Measurements from ENCODE around the gene SIK3.

SIK3 gene

DNA sequence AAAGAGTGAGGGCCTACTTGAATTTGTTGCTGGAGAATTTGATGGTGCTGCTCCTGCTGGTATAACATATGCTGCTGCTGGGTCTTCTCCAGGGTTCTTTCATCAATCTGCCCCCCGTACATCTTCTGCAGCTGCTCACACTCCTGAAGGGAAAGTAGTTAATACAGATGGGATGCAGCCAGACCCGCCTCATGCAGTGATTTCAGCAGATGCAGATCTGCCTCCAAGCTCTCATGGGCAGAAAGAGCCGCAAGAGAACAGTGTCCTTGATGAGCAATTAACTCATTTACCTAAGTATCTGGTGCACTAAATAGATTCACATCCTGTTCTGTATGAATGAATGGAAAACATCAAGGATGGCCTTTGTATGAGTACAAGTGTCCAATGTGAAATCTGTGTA, 236.0 kb downstream of the SIK3 start:
- H3K27me3 Mint-ChIP-seq, result no peaks in the 10 kb centered on the region
- H3K9me3 Mint-ChIP-seq, result no peaks in the 10 kb centered on the region
- DNase-seq, result no peak
- H3K4me3 Mint-ChIP-seq, result no peak overlapping the region
- peaks cover 9% of the 10 kb centered on the region for H3K4me1 Mint-ChIP-seq (ENCODE audit: low read depth)
- no peak overlapping the region for H3K27ac Mint-ChIP-seq
- H3K36me3 Mint-ChIP-seq (ENCODE audit: low read depth), result peaks cover 92% of the 10 kb centered on the region

- Mint-ChIP-seq H3K36me3 (ENCODE audit: low read depth) (peaks cover 92% of the 10 kb centered on the region), H3K27ac (peak overlapping the region; percentile 48), H3K27me3 (no peaks in the 10 kb centered on the region), H3K9me3 (no peaks in the 10 kb centered on the region), H3K4me3 (no peak overlapping the region), H3K4me1 (ENCODE audit: low read depth) (peaks cover 15% of the 10 kb centered on the region)
- no peak for DNase-seq
These were observed 236.7 kb downstream of the SIK3 start for GRCh38 chr11:116861539-116861938.

DNA sequence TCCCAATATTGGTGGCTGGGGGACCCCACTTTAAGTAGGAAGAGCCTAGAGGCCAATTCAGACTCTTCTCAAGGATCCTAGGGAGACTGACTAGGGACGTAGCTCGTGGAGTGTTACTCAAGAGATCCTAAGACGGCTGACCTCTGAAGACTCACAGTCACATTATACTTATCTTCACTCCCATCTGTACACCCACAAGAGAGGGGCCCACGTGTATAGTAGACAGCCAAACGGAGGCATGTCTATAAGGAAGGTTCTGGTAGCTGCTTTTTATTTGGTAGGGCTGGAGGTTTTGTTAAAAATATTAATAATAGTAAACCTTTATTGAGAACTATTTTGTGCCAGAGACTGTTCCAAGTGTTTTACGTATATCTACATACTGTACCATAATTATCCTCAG, 237.9 kb downstream of the SIK3 start:
- Mint-ChIP-seq H3K27me3 (no peaks in the 10 kb centered on the region), H3K36me3 (ENCODE audit: low read depth) (peaks cover 91% of the 10 kb centered on the region), H3K27ac (no peak overlapping the region), H3K4me1 (ENCODE audit: low read depth) (peaks cover 26% of the 10 kb centered on the region), H3K9me3 (no peaks in the 10 kb centered on the region), H3K4me3 (no peak overlapping the region)
- no peak for DNase-seq

DNA sequence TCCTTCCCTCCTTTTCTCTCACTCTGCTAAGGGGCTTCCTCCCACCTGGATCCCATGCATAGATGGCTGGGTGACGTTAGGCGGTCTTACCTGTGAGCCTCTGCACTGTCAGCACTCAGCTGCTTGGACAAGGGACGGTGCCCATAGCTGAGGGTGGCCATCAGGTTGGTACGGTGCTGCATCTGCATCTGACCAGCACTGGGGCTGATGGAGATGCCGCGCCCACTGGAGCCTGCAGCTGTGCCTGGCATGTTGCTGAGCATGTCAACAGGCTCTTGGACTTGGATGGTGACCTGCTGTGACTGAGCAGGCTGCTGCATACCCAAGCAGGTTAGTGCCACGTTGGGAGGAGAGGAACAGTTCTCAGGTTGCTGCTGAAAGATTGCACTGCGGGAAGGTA, 239.1 kb downstream of the SIK3 start:
- DNase-seq, result no peak
- Mint-ChIP-seq H3K27me3 (no peaks in the 10 kb centered on the region), H3K9me3 (no peaks in the 10 kb centered on the region), H3K4me1 (ENCODE audit: low read depth) (peaks cover 33% of the 10 kb centered on the region), H3K4me3 (no peak overlapping the region), H3K27ac (no peak overlapping the region), H3K36me3 (ENCODE audit: low read depth) (peaks cover 88% of the 10 kb centered on the region)

- H3K4me3 Mint-ChIP-seq, result no peak overlapping the region
- peaks cover 46% of the 10 kb centered on the region for H3K4me1 Mint-ChIP-seq (ENCODE audit: low read depth)
These were observed 240.3 kb downstream of the SIK3 start for GRCh38 chr11:116857936-116858335.

DNA sequence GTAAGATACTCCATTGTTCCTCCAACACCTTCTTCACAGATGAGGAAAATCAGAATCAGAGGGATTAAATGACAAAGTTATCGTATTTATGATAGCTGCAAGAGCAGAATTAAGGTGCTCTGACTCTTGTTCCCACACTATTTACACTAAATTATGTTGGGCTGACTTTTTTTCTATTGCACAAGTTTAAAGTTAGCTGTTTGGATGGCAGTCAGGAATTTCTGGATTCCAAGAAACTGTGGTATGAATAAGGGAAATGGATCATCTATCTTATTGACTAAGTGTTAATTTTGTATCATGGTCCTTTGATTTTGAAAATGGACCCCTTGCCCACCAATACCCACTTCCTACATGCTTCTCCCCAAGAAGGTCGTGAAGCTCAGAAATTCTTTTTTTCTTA, 240.9 kb downstream of the SIK3 start:
- Mint-ChIP-seq H3K9me3 (no peaks in the 10 kb centered on the region), H3K4me3 (no peak overlapping the region), H3K36me3 (ENCODE audit: low read depth) (peaks cover 73% of the 10 kb centered on the region), H3K4me1 (ENCODE audit: low read depth) (peaks cover 52% of the 10 kb centered on the region), H3K27ac (peak overlapping the region; percentile 7), H3K27me3 (no peaks in the 10 kb centered on the region)
- DNase-seq, result no peak

More at GRCh38 chr11:116857936-116858335, 240.3 kb downstream of the SIK3 start:
- Mint-ChIP-seq H3K9me3 (no peaks in the 10 kb centered on the region), H3K27me3 (no peaks in the 10 kb centered on the region), H3K36me3 (ENCODE audit: low read depth) (peaks cover 77% of the 10 kb centered on the region), H3K27ac (peak overlapping the region; percentile 59)
- DNase-seq, result no peak

DNA sequence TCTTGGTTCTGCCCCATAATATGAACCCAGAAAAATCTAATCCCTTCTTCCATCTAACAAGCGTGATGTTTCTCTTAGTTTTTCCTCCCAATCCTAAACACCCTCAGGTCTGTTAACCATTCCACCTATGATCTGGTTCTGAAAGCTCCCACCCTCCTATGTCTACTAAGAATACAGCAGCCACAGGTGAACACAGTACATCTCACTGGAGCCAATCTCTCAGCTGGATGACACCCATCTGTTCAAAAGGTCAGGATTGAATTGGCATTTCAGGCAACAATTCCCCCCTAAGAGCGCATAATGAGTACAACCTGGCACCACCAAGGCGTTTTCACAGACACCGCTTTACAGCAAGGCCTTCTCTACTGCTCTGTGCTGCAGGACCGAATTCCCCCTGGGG, 241.8 kb downstream of the SIK3 start:
- no peaks in the 10 kb centered on the region for H3K9me3 Mint-ChIP-seq
- no peaks in the 10 kb centered on the region for H3K27me3 Mint-ChIP-seq
- peak overlapping the region; percentile 23 for H3K27ac Mint-ChIP-seq
- H3K36me3 Mint-ChIP-seq (ENCODE audit: low read depth), result peaks cover 64% of the 10 kb centered on the region
- H3K4me3 Mint-ChIP-seq, result no peak overlapping the region
- no peak for DNase-seq
- peaks cover 56% of the 10 kb centered on the region for H3K4me1 Mint-ChIP-seq (ENCODE audit: low read depth)

DNA sequence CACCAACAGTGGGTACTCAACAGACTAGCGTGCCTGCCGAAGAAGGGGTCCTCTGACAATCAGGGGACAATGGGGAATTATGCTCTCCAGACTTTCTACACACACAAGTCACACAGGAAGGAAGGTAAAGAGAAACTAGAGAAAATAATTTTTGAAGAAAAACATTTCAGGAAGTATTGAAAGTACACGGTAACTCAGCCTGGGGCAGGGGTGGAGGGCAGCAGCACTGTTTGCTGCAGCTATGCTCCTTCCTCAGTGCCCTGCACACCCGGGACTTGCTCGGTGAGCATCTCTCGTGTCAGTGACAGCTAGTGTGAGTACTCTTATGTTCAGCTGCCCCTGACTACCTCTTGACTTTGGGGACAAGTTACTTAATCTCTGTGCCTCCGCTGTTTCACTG, 242.8 kb downstream of the SIK3 start:
- Mint-ChIP-seq H3K27ac (peak overlapping the region; percentile 63), H3K4me3 (no peak overlapping the region), H3K27me3 (no peaks in the 10 kb centered on the region), H3K36me3 (ENCODE audit: low read depth) (peaks cover 60% of the 10 kb centered on the region), H3K9me3 (no peaks in the 10 kb centered on the region), H3K4me1 (ENCODE audit: low read depth) (peaks cover 60% of the 10 kb centered on the region)
- no peak for DNase-seq

DNA sequence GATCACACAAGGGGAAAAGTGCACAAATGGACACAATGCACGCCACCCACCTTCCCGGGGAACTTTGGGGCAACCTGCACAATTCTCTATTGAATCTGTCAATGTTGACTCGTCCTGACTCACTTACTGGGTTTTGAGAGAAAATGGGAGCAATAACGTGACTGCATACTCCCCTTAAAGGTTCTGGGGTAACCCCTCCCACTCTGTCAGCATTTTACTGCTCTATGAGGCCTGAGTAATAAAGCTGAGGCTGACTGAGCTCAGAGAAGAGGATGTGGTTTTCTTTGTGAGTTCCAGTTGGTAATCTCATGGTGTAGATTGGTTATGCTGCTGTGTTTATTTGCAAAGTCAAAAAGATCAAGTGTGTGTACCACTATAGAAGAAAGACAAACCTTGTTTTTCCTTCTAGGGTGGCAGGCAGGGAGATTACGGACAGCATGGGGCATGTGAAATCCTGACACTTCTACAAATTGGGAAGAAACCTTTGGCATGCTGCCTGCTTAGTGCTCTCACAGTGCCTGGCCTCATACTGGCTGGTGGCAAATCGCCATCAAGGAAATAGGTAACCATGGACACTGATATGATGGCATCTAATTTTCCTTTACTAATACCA, 244.7 kb downstream of the SIK3 start:
- Mint-ChIP-seq H3K27me3 (no peaks in the 10 kb centered on the region), H3K27ac (peak overlapping the region; percentile 93), H3K36me3 (ENCODE audit: low read depth) (peaks cover 62% of the 10 kb centered on the region), H3K4me3 (peak overlapping the region; percentile 55), H3K4me1 (ENCODE audit: low read depth) (peaks cover 64% of the 10 kb centered on the region), H3K9me3 (no peaks in the 10 kb centered on the region)
- DNase-seq, result peak; percentile 65

DNA sequence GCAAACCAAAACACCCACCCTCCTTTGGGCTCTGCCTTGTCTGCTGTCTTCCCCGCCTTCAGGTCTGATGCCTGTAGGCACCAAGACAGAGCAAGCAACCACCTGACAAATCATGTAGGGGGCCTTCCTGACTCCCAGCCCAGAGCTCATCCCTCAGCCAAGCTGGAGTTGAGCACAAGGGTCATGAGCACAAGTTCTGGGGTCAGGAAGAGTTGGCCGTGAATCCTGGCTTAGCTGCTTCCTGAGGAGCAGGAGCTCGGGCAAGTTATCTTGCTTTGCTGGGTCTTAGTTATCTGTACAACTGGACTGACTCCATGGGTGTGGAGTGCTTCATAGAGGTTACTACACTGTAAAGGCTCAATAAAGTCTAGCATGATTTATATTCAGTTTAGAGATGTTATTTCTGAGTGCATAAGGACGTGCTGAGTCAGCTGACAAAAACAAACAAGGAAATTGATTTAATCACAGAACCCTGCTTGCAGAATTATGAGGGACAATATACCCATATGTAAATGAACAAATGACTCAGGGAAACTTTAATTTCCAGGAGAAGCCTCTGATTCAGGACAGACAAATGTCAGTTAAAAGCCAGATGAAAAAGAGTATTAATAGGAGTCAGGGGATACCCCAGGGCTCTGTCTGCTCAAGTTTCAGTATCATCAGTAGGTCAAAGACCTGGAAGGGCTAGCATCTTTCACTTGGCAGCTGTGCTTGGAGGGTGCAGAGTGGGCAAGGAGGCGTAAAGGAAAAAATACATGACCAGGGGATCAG, 245.8 kb downstream of the SIK3 start:
- peak overlapping the region; percentile 55 for H3K4me3 Mint-ChIP-seq
- H3K27me3 Mint-ChIP-seq, result no peaks in the 10 kb centered on the region
- H3K4me1 Mint-ChIP-seq (ENCODE audit: low read depth), result peaks cover 64% of the 10 kb centered on the region
- peak overlapping the region; percentile 93 for H3K27ac Mint-ChIP-seq
- H3K9me3 Mint-ChIP-seq, result no peaks in the 10 kb centered on the region
- H3K36me3 Mint-ChIP-seq (ENCODE audit: low read depth), result peaks cover 60% of the 10 kb centered on the region
- no peak for DNase-seq

DNA sequence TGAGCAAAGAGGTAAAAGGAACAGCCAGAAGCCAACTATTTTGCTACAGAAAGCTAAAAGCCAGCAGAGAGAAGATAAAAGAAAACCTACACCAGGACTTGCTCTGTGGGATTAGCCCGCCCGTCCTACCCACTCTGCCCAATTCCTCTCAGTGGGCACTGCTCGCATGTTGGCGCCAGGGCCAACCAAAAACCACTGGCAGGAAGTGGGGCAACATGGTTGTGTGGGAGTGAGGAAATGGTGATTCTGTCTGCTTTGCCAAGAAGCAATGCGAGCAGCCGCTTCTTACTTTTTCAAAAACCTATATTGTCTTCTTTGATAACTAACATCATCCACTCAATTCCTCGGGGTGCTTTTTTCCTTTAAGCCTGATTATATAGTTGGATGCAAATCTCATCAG, 246.6 kb downstream of the SIK3 start:
- peaks cover 57% of the 10 kb centered on the region for H3K4me1 Mint-ChIP-seq (ENCODE audit: low read depth)
- DNase-seq, result peak; percentile 66
- peaks cover 60% of the 10 kb centered on the region for H3K36me3 Mint-ChIP-seq (ENCODE audit: low read depth)

GRCh38 chr11:116849486-116849885, 248.7 kb downstream of the SIK3 start:
- H3K36me3 Mint-ChIP-seq (ENCODE audit: low read depth), result peaks cover 65% of the 10 kb centered on the region
- no peaks in the 10 kb centered on the region for H3K9me3 Mint-ChIP-seq
- no peak overlapping the region for H3K27ac Mint-ChIP-seq

More for the DNA sequence above, 246.6 kb downstream of the SIK3 start:
- peak overlapping the region; percentile 55 for H3K4me3 Mint-ChIP-seq
- no peaks in the 10 kb centered on the region for H3K9me3 Mint-ChIP-seq
- peak overlapping the region; percentile 93 for H3K27ac Mint-ChIP-seq
- no peaks in the 10 kb centered on the region for H3K27me3 Mint-ChIP-seq

DNA sequence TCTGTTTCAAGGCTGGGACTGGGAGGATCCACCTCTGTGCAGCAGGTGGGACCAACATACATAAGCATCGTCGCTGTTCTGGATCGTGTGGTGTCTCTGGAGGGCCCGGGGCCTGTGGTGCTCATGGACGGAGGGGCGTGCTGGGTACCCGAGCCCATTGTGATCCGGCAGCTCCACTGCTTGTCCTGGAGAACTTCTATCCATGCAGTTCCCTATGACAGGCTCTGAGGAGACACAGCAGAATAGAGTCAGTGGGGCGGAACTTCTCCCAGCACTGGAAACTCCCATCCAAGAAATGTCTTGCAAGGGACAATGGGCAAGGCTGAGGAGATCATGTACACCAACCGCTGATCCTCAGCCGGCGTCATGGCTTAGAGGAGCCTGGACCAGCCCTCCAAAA, 249.2 kb downstream of the SIK3 start:
- DNase-seq, result no peak
- H3K4me1 Mint-ChIP-seq (ENCODE audit: low read depth), result peaks cover 37% of the 10 kb centered on the region
- H3K9me3 Mint-ChIP-seq, result no peaks in the 10 kb centered on the region
- no peak overlapping the region for H3K4me3 Mint-ChIP-seq
- H3K36me3 Mint-ChIP-seq (ENCODE audit: low read depth), result peaks cover 61% of the 10 kb centered on the region
- no peaks in the 10 kb centered on the region for H3K27me3 Mint-ChIP-seq
- no peak overlapping the region for H3K27ac Mint-ChIP-seq

More at GRCh38 chr11:116849486-116849885, 248.7 kb downstream of the SIK3 start:
- Mint-ChIP-seq H3K27me3 (no peaks in the 10 kb centered on the region), H3K4me3 (no peak overlapping the region), H3K4me1 (ENCODE audit: low read depth) (peaks cover 42% of the 10 kb centered on the region)
- no peak for DNase-seq

DNA sequence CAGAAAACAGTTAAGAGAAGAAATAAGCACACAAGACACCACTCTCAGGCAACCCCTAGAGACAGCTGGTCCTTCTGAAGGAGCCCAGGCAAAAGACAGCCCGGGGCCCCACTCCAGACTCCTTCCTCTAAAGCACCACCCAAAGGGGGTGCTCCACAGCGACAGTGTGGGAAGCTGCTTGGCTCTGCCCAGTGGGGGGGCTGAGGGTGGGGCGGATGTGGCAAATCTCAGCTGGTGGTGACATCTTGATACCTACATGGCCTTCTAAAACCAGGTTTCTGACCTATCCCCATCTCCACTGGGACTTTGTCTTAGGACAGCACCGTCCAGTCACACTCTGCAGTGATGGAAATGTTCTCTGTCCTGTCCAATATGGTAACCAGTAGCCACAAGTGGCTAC, 250.6 kb downstream of the SIK3 start:
- H3K4me1 Mint-ChIP-seq (ENCODE audit: low read depth), result peaks cover 23% of the 10 kb centered on the region
- H3K4me3 Mint-ChIP-seq, result no peak overlapping the region
- no peaks in the 10 kb centered on the region for H3K9me3 Mint-ChIP-seq
- no peak overlapping the region for H3K27ac Mint-ChIP-seq
- H3K27me3 Mint-ChIP-seq, result no peaks in the 10 kb centered on the region
- no peak for DNase-seq
- H3K36me3 Mint-ChIP-seq (ENCODE audit: low read depth), result peaks cover 72% of the 10 kb centered on the region

DNA sequence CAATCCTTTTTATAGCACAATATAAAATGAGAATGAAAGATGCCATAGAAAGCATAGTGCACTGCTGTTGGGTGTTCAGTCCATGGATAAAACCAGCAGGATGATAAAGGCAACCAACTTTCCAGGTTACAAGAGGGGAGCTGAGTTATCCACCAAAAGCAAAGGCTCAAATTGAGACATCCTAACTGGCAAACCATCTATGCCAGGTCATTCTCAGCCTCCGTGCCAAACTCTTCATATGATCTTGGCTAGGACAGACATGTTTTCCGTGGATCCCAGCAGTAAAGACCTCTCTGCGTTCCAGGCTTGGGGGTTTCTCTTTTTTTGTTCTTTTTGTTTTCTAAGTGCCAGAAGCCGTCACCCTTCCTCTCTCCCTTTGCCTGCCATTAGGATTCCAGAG, 253.5 kb downstream of the SIK3 start:
- DNase-seq, result no peak
- Mint-ChIP-seq H3K9me3 (no peaks in the 10 kb centered on the region), H3K27ac (no peak overlapping the region), H3K36me3 (ENCODE audit: low read depth) (peaks cover 60% of the 10 kb centered on the region), H3K4me1 (ENCODE audit: low read depth) (no peaks in the 10 kb centered on the region), H3K4me3 (no peak overlapping the region), H3K27me3 (no peaks in the 10 kb centered on the region)
